ENCODE data around the gene ANKRD34A. TPM values are rescaled to one million over a fixed set of nuclear protein-coding genes. Genes with fewer than 3 reads are reported as not detected.
A peak's percentile ranks its signal among the peaks of the same experiment; 100 is the strongest.

ANKRD34A gene
- total and polyA plus RNA-seq, 2 of the 13 experiments (the other 11 are each of a cell fraction or from before 2014, with no cell fraction given), result 0.05 to 0.07 TPM

DNA sequence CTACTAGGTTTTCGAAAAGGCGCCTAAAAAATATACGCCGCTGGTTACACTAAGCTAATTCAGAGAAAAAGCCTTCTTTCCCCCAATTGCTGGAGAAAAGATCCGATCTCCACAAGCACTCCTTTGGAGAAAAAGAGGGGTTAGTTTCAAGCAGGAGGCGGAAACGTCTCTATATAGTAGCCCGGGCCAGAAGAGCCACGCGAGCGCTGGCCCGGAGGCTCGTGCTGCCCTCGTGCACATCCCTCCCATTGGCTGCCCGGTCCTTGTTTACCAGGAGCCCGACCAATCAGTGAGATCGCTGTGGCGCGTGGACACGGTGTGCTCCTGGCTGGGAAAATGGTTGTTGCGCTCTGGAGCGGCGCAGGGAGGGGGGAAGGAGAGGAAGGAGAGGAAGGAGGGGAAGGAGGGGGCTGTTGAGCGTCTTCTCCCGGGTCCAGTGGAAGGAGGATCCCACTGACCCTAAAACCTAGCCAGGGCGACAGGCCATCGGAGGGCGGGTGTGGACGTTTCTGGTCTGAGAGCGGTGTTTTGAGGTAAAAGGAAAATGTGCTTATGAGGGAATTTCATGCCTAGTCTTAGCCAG lies 32.1 kb upstream of the ANKRD34A start, which contains the start of gene TXNIP (continued):
- no peak for TF ChIP-seq AGO2 (optimal IDR thresholded peaks at IDR 0.05; ENCODE audit: low read depth, low read length)
- TF ChIP-seq, protein P1, sequence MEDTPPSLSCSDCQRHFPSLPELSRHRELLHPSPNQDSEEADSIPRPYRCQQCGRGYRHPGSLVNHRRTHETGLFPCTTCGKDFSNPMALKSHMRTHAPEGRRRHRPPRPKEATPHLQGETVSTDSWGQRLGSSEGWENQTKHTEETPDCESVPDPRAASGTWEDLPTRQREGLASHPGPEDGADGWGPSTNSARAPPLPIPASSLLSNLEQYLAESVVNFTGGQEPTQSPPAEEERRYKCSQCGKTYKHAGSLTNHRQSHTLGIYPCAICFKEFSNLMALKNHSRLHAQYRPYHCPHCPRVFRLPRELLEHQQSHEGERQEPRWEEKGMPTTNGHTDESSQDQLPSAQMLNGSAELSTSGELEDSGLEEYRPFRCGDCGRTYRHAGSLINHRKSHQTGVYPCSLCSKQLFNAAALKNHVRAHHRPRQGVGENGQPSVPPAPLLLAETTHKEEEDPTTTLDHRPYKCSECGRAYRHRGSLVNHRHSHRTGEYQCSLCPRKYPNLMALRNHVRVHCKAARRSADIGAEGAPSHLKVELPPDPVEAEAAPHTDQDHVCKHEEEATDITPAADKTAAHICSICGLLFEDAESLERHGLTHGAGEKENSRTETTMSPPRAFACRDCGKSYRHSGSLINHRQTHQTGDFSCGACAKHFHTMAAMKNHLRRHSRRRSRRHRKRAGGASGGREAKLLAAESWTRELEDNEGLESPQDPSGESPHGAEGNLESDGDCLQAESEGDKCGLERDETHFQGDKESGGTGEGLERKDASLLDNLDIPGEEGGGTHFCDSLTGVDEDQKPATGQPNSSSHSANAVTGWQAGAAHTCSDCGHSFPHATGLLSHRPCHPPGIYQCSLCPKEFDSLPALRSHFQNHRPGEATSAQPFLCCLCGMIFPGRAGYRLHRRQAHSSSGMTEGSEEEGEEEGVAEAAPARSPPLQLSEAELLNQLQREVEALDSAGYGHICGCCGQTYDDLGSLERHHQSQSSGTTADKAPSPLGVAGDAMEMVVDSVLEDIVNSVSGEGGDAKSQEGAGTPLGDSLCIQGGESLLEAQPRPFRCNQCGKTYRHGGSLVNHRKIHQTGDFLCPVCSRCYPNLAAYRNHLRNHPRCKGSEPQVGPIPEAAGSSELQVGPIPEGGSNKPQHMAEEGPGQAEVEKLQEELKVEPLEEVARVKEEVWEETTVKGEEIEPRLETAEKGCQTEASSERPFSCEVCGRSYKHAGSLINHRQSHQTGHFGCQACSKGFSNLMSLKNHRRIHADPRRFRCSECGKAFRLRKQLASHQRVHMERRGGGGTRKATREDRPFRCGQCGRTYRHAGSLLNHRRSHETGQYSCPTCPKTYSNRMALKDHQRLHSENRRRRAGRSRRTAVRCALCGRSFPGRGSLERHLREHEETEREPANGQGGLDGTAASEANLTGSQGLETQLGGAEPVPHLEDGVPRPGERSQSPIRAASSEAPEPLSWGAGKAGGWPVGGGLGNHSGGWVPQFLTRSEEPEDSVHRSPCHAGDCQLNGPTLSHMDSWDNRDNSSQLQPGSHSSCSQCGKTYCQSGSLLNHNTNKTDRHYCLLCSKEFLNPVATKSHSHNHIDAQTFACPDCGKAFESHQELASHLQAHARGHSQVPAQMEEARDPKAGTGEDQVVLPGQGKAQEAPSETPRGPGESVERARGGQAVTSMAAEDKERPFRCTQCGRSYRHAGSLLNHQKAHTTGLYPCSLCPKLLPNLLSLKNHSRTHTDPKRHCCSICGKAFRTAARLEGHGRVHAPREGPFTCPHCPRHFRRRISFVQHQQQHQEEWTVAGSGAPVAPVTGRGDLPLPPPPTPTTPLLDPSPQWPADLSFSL (CRISPR knock-in tag; IDR thresholded peaks at IDR 0.05), result no peak
- TF ChIP-seq, protein P2, sequence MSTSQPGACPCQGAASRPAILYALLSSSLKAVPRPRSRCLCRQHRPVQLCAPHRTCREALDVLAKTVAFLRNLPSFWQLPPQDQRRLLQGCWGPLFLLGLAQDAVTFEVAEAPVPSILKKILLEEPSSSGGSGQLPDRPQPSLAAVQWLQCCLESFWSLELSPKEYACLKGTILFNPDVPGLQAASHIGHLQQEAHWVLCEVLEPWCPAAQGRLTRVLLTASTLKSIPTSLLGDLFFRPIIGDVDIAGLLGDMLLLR (CRISPR knock-in tag; IDR thresholded peaks at IDR 0.05), result peak; percentile 71; the same call in 1 of the 2 replicates
- peak; percentile 99 for TF ChIP-seq MED8 (CRISPR knock-in tag; IDR thresholded peaks at IDR 0.05; ENCODE audit: insufficient replicate concordance)
- TF ChIP-seq, protein P3, sequence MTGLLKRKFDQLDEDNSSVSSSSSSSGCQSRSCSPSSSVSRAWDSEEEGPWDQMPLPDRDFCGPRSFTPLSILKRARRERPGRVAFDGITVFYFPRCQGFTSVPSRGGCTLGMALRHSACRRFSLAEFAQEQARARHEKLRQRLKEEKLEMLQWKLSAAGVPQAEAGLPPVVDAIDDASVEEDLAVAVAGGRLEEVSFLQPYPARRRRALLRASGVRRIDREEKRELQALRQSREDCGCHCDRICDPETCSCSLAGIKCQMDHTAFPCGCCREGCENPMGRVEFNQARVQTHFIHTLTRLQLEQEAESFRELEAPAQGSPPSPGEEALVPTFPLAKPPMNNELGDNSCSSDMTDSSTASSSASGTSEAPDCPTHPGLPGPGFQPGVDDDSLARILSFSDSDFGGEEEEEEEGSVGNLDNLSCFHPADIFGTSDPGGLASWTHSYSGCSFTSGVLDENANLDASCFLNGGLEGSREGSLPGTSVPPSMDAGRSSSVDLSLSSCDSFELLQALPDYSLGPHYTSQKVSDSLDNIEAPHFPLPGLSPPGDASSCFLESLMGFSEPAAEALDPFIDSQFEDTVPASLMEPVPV (CRISPR knock-in tag; IDR thresholded peaks at IDR 0.05), result peak; percentile 63; the same call in 1 of the 2 replicates
- no peak for TF ChIP-seq SMARCC2 (IDR thresholded peaks at IDR 0.05)
- no peak for TF ChIP-seq ATF7-NPFF (CRISPR knock-in tag; IDR thresholded peaks at IDR 0.05; ENCODE audit: low read depth)
- TF ChIP-seq, protein P4, sequence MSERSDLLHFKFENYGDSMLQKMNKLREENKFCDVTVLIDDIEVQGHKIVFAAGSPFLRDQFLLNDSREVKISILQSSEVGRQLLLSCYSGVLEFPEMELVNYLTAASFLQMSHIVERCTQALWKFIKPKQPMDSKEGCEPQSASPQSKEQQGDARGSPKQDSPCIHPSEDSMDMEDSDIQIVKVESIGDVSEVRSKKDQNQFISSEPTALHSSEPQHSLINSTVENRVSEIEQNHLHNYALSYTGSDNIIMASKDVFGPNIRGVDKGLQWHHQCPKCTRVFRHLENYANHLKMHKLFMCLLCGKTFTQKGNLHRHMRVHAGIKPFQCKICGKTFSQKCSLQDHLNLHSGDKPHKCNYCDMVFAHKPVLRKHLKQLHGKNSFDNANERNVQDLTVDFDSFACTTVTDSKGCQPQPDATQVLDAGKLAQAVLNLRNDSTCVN (CRISPR knock-in tag; IDR thresholded peaks at IDR 0.05; ENCODE audit: borderline replicate concordance), result peak; percentile 72
- TF ChIP-seq ZNF777 (CRISPR knock-in tag; IDR thresholded peaks at IDR 0.05), result no peak
- TF ChIP-seq, protein P5, sequence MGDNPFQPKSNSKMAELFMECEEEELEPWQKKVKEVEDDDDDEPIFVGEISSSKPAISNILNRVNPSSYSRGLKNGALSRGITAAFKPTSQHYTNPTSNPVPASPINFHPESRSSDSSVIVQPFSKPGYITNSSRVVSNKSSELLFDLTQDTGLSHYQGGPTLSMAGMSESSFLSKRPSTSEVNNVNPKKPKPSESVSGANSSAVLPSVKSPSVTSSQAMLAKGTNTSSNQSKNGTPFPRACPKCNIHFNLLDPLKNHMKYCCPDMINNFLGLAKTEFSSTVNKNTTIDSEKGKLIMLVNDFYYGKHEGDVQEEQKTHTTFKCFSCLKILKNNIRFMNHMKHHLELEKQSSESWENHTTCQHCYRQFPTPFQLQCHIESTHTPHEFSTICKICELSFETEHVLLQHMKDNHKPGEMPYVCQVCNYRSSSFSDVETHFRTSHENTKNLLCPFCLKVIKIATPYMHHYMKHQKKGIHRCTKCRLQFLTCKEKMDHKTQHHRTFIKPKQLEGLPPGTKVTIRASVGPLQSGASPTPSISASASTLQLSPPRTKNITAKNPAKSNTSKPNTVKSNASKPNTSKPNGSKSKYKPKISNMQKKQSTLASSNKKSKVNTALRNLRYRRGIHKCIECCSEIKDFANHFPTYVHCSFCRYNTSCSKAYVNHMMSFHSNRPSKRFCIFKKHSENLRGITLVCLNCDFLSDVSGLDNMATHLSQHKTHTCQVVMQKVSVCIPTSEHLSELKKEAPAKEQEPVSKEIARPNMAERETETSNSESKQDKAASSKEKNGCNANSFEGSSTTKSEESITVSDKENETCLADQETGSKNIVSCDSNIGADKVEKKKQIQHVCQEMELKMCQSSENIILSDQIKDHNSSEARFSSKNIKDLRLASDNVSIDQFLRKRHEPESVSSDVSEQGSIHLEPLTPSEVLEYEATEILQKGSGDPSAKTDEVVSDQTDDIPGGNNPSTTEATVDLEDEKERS (CRISPR knock-in tag; IDR thresholded peaks at IDR 0.05), result peak; percentile 89; the same call in 1 of the 2 replicates
- TF ChIP-seq ZNF737 (CRISPR knock-in tag; IDR thresholded peaks at IDR 0.05; ENCODE audit: borderline replicate concordance), result no peak
- TF ChIP-seq NFYC (CRISPR knock-in tag; IDR thresholded peaks at IDR 0.05), result peak; percentile 99
- TF ChIP-seq, protein P6, sequence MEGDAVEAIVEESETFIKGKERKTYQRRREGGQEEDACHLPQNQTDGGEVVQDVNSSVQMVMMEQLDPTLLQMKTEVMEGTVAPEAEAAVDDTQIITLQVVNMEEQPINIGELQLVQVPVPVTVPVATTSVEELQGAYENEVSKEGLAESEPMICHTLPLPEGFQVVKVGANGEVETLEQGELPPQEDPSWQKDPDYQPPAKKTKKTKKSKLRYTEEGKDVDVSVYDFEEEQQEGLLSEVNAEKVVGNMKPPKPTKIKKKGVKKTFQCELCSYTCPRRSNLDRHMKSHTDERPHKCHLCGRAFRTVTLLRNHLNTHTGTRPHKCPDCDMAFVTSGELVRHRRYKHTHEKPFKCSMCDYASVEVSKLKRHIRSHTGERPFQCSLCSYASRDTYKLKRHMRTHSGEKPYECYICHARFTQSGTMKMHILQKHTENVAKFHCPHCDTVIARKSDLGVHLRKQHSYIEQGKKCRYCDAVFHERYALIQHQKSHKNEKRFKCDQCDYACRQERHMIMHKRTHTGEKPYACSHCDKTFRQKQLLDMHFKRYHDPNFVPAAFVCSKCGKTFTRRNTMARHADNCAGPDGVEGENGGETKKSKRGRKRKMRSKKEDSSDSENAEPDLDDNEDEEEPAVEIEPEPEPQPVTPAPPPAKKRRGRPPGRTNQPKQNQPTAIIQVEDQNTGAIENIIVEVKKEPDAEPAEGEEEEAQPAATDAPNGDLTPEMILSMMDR (CRISPR knock-in tag; IDR thresholded peaks at IDR 0.05), result peak; percentile 14; the same call in 1 of the 2 replicates
